Endometrial microvascular endothelial cells (primary cell): ENCODE data around the gene VSIG2. TPM values are rescaled to one million over a fixed set of nuclear protein-coding genes. Genes with fewer than 3 reads are reported as not detected.

Experiments
- in situ Hi-C: cut with HindIII; loops from 2 replicates; pipeline ENCODE4 v1.10.0; 2017; ENCODE audit warnings: low sequenced_read_pairs, low pct_unique_long_range_greater_than_20kb; ENCODE audit errors: inconsistent ontology term
- total RNA-seq: library from RNA; depleted of rRNA; stranded (reverse); fragments of >200 nt; gene quantifications from one replicate; pipeline ENCODE4 v1.2.3, GENCODE V29; 2015; ENCODE audit errors: inconsistent ontology term

The VSIG2 gene
- total RNA-seq, 1 donor from 2014 or later: 0.46 TPM

DNA sequence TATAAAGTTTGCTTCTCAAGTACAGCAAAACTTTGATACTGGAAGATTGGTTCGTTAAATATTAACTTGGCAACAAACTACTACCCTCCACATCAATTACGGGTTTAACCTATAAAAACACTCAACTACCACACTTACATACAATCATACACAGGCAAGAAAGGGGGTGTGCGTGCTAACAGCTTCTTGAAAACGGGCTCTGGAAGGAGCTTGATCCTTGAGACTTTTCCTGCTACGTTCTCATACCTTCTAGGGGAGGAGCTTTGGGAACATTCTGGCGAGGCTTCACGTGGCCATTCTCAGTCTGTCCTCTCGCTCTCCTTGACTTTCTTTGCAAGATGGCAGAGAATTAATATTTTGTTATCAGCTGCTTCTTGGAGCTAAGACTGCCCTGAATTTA lies 16.9 kb upstream of the VSIG2 start:
- in situ Hi-C loops: no loop called here

DNA sequence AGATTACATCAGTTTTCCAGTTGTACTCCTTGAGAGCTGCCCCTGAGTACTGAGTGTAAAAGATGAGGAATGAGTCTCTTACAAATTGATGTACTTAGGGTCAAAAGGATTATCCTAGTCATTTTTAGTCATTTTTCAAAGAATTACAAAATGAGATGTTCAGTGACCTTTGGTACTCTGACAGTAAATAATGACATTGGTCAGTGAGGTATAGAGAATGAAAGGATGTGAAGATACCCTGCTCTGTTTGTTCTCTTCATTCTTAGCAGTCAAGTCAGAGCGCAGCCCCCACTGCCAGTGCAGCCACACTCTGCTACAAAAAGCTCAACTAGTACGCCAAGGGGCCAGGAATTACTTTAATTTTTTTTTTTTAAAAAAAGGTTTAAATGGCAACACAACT lies 14.1 kb upstream of the VSIG2 start:
- in situ Hi-C loops: no loop called here

DNA sequence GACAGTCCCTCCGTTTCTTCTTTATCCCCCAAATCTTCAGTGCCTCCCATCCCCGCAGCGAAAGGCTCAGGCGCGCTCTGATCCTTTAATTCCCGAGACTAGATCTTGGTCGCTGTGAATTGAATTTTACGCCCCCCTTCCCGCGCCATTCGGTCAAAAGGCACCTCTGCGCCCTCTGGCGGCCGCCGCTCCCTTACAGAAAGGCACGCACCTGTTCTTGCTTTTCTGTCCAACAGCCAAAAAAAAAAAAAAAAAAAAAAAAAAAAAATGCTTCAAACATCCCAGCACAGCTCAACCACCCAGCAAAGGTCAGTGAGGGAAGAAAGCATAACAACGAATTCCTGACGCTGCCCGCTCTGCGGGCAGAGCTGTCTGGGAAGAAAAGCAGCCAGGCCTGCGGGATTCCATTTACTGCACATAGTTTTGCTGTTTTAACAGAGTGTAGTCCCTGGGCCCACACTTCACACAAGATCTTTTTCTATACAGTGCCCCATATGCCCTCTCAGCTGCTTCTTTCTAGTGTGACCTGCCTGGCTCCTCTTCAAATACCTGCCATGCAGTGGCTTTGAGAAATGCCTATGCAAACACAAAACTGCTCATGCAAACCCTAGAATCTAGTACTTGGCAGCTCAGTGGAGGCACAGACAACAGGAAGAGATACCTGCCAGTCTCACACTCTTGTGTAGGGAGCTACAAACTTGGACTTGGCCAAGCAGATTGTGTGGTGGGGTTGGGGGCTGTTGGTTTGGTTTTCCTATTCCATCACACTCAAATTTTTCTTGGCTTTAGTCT lies 11.3 kb upstream of the VSIG2 start:
- in situ Hi-C loops: no loop called here

DNA sequence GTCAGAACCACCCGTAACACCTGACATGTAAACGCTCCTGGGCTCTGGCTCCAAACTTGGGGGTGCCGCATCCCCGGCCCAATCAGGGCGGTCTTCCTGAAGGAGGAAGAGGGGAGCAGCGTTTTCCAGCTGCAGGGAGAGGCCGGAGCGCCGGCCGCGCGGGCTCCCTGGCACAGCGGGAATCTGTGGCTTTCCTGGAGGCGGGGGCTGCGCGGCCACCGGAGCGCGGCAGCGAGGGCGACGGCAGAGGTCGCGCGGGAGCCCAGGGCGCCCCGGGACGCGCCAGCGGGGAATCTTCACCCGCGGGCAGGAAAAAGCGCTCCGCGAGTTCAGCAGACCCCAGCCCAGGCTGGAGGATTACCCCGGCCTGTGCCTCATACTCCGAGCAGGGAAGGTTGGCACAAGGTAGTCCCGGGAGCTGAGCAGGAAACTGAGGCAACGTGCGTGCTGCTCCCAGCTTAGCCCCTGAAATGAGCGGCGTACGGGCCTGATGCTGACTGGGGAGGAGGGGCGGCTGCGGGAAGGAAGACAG lies 10.6 kb upstream of the VSIG2 start:
- in situ Hi-C loops: no loop called here

DNA sequence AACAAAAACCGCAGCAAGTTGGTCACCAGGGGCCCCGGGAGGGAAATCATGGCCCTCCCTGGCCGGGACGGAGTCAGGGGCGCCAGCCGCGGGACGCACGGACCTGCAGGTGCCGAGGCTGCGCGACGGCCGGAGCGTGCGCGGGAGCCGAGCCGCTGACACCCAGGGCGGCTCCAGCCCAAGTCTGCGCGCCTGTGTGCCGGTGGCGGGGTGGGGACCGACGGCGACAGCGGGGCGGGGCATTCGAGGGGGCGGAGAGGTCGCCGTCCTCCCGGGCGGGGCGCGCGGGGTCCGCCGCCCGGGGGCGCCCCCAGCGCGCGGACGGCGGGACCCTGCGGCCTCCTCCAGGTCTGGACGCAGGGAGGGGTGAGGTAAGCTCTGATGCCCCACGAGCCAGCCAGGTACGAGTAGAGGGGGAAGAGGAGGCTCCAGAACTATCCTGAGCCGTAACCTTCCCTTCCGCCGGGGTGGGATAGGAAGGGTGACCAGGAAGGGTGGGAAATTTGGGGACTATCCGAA lies 10.1 kb upstream of the VSIG2 start, which contains the start of gene ESAM:
ESAM (minus strand) TSS at position 186 of the 519 bp plus-strand sequence; CDS start at position 50, 136 bp downstream.
- in situ Hi-C loops: no loop called here

DNA sequence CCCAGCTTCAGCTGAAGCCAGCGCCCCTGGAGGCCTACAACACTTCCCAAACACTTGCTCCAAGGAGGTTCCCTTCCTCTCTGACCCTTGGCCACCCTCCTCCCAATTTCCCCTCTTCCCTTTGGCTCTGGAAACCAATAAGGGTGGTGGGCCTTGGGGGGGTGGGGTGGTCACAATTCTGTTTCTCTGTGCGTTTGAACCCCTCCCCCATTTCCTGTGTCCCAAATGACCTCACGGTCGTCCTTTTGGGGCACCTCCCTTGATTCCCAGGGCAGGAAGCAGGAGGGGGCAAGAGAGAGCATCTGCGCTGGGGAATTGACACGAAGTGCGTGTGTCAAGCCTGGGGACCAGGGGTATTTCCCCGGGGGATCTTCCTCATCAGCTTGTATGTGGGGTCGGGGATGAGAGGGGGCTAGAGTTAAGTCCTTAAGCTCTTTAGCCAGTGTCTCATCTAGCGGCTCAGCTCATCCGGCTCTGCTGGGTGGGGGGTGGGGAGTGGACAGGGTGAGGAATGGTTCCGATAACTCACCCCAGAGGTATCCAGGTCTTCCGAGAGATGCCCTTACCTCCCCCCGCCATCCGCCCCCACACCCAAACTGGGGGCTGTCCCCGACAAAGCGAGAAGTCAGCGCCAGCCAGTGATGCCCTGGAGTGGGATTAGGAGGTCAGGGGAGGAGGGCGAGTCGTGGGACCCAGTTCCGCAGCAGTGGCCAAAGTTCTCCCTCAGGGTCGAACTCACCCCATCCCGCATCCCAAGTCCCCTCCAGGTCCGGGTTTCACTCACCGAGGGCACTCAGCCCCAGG lies 9.4 kb upstream of the VSIG2 start:
- in situ Hi-C loops: no loop called here

DNA sequence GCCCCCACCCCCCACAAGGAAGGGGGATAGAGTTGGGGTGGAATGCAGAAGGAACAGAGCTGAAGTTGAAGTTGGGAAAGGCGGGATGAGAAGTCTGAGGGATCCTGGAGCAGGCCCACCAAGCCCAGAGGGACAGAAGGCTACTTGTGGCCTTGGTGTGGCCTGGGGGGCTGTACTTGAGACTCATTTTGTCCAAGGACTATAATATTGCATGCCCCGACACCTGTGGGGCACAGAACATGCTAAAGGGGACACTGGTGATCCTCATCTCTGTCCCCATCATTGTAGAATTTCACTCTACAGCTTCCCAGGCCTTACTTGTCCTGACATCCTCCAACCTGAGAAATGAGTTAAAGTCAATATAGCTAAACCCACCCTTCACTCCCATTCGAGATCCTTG lies 8.8 kb upstream of the VSIG2 start:
- in situ Hi-C loops: no loop called here

DNA sequence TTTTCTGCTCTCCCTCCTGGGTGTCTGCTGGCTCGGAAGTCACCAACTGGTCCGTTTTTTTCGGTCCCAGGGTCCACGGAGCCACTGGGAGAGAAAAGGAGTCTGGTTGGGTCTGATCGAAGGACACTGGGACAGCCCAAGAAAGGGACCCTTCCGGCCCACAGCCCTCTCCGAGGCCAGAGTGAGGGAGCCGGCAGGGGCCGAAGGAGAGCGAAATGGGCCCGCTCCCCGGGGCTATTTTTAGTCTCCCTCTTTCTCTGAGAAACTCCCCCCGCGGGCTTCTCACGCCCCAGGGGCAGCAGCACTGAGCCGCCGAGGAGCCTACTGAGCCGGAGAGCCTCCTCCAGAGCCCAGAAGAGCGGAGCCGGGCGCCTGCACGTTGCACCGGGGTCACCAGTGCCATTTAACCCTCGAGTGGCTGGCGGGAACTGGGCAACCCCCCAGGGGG lies 8.2 kb upstream of the VSIG2 start:
- in situ Hi-C loops: no loop called here

DNA sequence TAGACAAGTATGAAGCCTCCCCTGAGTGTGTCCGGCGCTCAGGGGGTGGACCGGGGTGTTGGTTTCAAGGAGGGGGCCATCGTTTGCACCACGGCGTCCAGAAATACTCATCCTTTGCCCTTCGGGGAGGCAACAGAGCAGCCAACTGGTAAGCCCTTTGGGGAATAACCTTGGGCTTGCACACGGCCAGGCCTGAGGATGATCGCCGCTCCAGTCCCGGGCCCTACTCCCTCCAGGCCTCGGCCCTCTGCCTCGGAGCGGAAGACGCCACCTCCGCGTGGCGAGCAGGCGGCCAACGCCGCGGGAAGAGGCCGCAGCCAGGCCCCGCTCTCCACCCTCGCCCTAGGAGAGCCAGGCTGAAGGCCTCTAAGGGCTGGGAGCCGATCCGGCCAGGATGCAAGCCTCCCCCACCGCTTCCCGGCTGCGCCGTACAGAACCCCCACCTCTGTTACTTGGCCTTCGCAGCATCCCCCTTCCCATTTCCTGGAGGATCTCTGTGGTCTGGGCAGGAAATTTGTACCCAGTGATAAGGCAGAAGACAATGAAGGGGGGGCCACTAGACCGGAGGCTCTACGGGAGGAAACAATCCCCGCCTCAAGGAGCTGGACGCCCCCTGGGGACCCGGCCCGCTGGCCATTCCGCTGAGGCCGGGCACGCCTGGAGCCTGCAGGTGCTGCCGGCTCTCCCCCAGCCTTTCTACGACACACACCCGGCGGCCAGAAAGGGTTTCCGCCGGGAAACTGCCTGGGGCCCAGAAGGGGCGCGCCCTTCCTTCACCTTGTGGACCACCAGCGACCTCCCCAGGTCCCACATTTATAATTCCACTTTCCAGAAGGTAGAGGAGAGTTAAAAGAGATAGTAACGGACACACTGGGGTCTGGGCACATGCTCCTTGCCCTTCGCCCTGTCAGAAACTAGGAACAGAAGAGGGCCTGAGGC lies 7.5 kb upstream of the VSIG2 start:
- in situ Hi-C loops: no loop called here

DNA sequence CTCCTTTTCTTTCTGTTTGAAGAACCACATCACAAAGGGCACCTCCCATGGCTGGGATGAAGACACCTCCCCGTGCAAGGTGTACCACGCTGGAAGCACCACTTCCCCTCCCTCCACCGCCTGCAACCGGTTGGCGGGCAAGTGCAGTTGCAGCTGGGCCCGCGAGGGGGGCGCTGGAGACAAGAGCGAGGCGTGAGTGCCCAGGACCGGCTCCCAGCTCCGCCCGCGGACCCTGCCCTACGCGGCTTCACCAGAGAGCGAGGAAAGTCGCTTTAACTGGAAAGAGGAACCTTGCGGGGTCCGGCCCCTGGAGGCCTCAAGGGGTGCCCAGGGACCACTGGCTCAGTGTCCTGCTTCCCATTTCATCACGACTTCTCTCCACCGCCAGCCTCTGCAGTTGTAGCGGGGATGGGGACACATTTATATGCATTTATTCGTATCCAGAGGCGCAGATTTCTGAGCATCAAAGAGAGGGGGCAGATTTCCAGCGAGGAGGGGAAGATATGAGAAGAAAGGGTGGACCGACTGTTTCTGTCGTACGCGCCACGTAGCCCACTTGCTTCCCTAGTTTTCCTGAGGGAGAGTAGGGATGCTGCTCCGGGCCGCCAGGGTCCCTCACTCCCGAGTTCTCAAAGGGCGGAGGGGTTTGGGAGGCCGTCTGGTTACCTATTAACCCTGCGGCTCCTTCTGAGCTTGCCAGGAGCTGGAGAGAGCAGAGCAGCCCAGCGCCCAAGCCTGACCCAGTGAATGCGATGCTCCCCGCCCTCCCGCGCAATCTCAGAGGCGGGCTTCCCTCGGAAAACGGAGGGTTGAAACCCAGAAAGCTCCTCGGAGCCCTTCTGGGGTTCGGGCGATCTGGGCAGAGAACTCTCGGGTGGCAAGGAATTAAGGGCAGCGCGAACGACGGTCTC lies 6.6 kb upstream of the VSIG2 start:
- in situ Hi-C loops: no loop called here

DNA sequence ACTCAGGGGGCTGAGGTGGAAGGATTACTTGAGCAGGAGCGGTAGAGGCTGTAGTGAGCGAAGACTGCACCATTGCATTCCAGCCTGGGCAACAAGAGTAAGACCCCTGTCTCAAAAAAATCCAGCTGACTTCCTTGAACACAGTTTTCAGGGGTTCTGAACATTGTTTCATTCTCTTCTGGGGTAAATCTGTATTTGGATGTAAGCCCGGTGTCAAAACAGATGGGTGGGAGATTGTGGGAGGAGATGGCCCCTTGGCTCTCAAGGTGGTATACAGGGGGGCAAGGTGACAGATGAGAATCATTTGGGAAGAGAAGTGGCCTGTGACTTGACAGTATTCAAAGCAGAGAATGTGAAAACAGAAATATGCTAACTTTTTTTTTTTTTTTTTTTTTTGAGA lies 5.3 kb upstream of the VSIG2 start:
- in situ Hi-C loops: no loop called here

DNA sequence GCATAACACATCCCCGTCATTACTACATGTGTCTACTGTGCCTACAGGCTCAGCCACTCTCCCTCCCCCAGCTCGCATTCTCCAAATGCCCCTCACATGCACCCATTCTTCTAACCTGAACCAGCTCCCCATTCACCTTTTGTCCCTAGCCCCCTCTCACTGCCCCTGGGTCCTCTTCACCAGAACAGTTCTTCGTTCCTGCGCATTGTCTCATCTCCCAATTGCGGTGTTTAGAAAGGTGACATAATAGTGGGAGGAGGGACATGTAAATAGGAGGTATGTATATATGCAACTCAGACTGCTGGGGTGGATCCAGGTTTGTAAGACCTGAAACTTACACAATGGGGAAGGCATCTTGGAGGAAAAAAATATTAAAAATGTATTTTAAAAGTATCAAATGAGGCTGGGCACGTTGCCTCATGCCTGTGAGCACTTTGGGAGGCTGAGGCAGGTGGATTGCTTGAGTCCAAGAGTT lies 4.7 kb upstream of the VSIG2 start:
- in situ Hi-C loops: no loop called here

DNA sequence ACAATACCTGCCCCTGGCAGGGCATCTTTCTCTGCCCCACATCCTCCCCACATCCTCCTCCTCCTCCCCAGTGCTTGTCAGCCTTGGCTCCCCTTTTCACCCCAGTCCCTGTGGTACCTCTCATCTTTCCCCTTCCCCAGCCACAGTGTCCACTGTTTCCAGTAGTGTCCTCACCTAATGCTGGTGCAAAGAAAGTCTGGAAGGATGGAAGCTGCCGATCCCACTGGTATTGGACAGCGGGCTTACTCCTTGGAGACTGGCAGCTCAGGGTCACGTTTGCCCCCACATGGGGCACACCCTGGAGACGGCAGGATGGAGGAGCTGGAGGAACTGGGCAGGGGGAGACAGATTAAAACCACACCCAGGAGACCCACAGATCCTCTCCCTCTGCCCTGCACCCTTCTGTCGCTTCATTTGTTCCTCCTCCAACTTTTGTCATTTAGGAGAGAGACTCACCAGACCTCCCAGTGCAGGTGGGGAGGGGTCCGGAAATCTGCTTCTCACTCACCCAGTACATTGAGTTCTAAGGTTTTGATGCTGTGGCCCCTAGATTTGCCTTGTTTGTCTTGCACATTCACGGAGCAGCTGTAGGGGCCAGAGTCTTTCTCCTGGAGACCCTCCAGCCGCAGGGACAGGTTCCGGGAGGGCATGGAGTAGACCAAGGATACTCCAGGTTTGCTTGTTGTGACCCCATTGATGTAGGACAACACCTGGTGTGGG lies 4.1 kb upstream of the VSIG2 start:
- in situ Hi-C loops: no loop called here

DNA sequence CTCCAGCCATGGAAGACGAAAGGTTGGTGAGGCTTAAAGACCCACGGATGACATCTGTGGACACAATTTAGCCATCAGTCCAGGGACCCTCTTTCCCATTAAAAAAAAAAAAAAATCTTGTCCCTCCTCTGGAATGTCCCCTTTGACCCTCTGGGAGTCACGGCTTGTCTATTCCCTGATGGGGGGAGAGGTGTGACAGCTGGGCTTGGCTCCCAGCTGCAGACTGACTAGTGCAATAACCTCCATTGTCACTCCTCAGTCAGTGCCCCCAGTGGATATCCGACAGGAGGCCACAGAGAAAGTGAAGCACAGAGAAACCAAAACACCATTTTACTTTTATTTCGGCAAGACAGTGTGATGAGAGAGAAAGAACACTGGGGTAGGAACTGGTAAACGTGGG lies 2.7 kb upstream of the VSIG2 start:
- in situ Hi-C loops: no loop called here

DNA sequence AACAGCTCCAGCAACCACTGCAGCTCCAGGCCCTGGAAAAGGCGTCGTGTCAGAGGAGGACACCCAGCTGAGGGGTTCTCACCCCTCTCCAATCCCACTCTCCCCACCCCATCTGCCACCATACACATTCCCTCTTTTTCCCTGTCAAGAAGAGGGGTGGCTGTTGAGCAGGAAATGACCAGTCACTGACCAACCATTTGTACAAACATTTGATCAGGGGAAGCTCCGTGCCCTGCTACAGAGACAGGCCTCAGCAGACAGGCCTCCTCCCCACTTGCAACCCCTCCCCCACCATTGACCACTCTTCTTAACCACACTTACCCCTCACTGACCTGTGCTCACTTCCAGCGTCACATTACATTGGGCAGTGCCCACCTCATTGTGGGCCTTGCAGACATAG lies 2.3 kb upstream of the VSIG2 start:
- in situ Hi-C loops: no loop called here

DNA sequence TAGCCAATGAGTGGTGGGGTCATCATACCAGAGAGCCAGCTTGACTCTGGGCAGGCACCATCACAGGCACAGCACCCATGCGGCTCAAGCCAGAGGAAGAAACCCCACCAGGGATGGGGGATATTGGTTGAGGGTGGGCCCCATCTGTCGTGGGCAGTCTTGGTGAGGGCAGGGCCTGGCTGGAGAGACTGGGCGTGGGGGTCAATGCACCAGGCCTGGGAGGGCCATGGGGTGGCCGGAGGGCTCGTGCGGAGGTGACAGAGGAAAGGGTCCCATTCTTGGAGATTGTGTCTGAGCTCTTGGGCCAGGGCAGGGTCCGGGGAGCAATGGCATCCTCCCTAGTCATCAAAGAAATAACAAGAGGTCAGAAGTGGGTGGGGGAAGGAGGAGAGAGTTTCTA lies 1.6 kb upstream of the VSIG2 start:
- in situ Hi-C loops: no loop called here

DNA sequence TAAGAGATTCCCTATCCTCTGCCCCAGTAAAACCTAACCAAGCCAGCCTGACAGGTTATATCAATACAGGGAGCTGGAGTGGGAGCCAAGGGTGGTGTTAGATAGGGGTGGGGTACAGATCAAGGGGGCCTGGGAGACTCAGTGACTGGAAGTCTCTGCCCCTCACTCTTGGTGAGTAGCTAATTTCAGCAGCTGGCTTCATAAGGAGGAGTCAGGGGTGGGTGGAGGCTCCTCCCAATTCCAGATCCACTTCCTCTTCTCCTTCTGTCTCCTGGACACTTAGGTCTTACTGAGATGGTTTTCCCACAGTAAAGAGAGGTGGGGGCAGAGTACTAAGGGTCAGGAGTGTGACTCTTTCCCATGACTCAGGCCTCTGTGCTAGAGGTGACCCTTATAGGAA lies 1.1 kb upstream of the VSIG2 start:
- in situ Hi-C loops: no loop called here
